Activated T-cell treated with anti-CD3 and anti-CD28 coated beads, Interleukin-2, amount 50 U/mL, for 72 hours (primary cell): ENCODE results near the gene WNT11. TPM values are rescaled to one million over a fixed set of nuclear protein-coding genes. Genes with fewer than 3 reads are reported as not detected.

Source experiments
- ATAC-seq, 2 donors: fragments of 150-1000 bp; cut with Tn5 transposase; replicated peaks in 1 of 2; 2 replicates each; pipeline ENCODE4 v1.10.0; 2021; ENCODE audit warnings: moderate library complexity in 2 of 2, mild to moderate bottlenecking in 1 of 2
- DNase-seq, 2 donors: peaks; one replicate each; pipeline ENCODE4 v3.0.0; 2021 to 2022; ENCODE audit warnings: mixed read lengths in 1 of 2
- H3K27ac Mint-ChIP-seq: one replicate; pipeline ENCODE4 v1.8.0; 2022; ENCODE audit warnings: mild to moderate bottlenecking, moderate library complexity, mixed read lengths
- H3K27me3 Mint-ChIP-seq: one replicate; pipeline ENCODE4 v1.8.0; 2022; ENCODE audit warnings: low read depth, mixed read lengths
- H3K36me3 Mint-ChIP-seq, 2 donors: one replicate each; pipeline ENCODE4 v1.8.0; 2022; ENCODE audit warnings: mixed read lengths in 2 of 2, mild to moderate bottlenecking in 1 of 2; ENCODE audit not compliant: insufficient read depth in 2 of 2
- H3K4me1 Mint-ChIP-seq: one replicate; pipeline ENCODE4 v1.8.0; 2022; ENCODE audit warnings: low read depth, mixed read lengths
- H3K4me3 Mint-ChIP-seq, 2 donors: one replicate each; pipeline ENCODE4 v1.8.0; 2022; ENCODE audit warnings: mild to moderate bottlenecking in 2 of 2, mixed read lengths in 2 of 2, moderate library complexity in 2 of 2
- H3K9me3 Mint-ChIP-seq, 2 donors: one replicate each; pipeline ENCODE4 v1.8.0; 2022; ENCODE audit warnings: mixed read lengths in 2 of 2
- total RNA-seq, 2 donors: library from RNA; stranded (reverse); gene quantifications; one replicate each; pipeline ENCODE4 v1.2.3, GENCODE V29; 2022

WNT11 gene
- total RNA-seq, 2 donors from 2014 or later: 0.12 to 0.16 TPM

- ATAC-seq: no peak
- no peak overlapping the region for H3K4me3 Mint-ChIP-seq
Measured at GRCh38 chr11:76243193-76243956, 37.1 kb upstream of the WNT11 start.

GRCh38 chr11:76242004-76242779 lies 35.9 kb upstream of the WNT11 start:
- Mint-ChIP-seq H3K27ac (no peak overlapping the region), H3K4me1 (no peaks in the 10 kb centered on the region), H3K9me3 (no peaks in the 10 kb centered on the region), H3K27me3 (no peaks in the 10 kb centered on the region), H3K4me3 (no peak overlapping the region), H3K36me3 (no peaks in the 10 kb centered on the region)
- DNase-seq (no peak), ATAC-seq (no peak)

More at GRCh38 chr11:76243193-76243956, 37.1 kb upstream of the WNT11 start:
- Mint-ChIP-seq H3K9me3 (no peaks in the 10 kb centered on the region), H3K27ac (no peak overlapping the region), H3K27me3 (no peaks in the 10 kb centered on the region), H3K4me1 (no peaks in the 10 kb centered on the region), H3K36me3 (no peaks in the 10 kb centered on the region)
- no peak for DNase-seq

- Mint-ChIP-seq H3K27ac (no peak overlapping the region), H3K4me3 (no peak overlapping the region), H3K36me3 (no peaks in the 10 kb centered on the region), H3K27me3 (no peaks in the 10 kb centered on the region), H3K4me1 (no peaks in the 10 kb centered on the region), H3K9me3 (no peaks in the 10 kb centered on the region)
- ATAC-seq: no peak
- no peak for DNase-seq
Measured at GRCh38 chr11:76241243-76242000, 35.1 kb upstream of the WNT11 start.

DNA sequence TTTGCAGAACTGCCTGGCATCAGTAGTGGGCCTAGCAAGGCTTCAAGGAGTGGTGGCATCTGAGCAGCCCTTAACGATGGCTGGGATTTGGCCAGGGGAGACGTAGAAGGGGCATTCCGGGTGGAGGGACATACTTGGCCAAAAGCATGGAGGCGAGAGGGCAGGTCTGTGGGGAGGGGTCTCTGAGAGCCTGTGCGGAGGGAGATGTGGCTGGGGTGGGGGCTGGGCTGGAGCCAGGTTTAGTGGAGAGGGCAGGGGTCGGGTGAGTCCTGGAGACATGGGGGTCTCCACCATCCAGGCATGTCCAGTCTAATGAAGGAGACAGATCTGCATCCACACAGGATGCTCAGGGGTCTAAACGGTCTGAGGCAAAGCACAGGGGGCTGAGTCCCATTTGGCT lies 34.4 kb upstream of the WNT11 start:
- H3K36me3 Mint-ChIP-seq: no peaks in the 10 kb centered on the region
- no peak overlapping the region for H3K27ac Mint-ChIP-seq
- H3K4me3 Mint-ChIP-seq: no peak overlapping the region
- ATAC-seq (no peak), DNase-seq (no peak)
- peaks cover 2% of the 10 kb centered on the region for H3K4me1 Mint-ChIP-seq
- H3K9me3 Mint-ChIP-seq: no peaks in the 10 kb centered on the region
- H3K27me3 Mint-ChIP-seq: no peaks in the 10 kb centered on the region

DNA sequence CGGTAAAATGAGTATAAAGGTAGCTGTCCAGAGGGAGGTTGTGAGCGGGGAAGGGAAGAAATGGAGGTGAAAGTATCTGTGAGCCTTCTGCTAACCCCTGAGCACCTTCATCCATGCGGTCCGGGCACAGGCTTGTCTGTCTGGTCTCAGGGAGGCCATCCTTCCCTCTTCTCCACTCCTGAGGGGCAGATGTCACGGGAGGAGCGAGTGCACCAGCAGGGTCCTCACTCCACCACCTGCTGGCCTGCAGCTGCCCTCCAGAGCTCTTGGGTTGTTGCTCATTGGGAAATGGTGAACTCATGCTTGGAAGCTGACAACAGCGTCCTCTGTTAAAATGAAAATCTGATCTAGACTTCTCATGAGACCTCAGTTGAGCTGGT lies 33.8 kb upstream of the WNT11 start:
- Mint-ChIP-seq H3K4me1 (peaks cover 7% of the 10 kb centered on the region), H3K27me3 (no peaks in the 10 kb centered on the region), H3K4me3 (no peak overlapping the region), H3K27ac (no peak overlapping the region), H3K36me3 (no peaks in the 10 kb centered on the region), H3K9me3 (no peaks in the 10 kb centered on the region)
- ATAC-seq (no peak), DNase-seq (no peak)

DNA sequence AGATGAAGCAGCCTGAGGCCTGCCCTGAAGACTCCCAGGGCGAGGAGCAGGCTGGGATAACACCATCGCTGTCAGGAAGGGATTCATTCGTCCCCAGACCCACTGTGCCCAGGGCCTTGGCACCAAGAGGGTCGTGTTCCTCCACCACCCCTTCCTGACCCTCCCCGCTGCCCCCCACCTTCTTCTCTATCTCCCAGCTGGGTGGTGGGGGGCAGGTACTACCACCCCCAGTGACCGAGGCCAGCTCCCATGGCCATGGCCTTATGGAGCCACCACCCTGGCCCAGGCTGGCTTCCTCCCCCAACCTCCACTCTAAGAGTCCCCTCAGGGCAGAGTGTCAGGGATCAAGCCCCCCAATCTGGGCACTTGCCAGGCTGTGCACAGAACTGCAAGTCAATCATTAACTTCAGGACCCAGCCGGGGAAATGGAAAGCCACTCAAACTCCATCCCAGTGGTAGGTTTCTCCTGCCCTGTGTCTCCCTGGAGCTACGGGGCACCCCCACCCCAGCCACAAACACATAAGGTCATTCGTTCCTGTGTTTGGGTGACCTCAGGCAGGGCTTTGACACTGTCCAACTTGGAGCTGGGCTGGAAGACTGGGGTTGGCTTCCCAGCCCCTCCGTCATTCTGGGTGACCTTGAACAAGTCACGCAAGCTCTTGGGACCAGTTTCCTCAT lies 33.3 kb upstream of the WNT11 start:
- no peaks in the 10 kb centered on the region for H3K36me3 Mint-ChIP-seq
- ATAC-seq (no peak), DNase-seq (no peak)
- no peak overlapping the region for H3K4me3 Mint-ChIP-seq
- H3K4me1 Mint-ChIP-seq: peaks cover 10% of the 10 kb centered on the region
- no peak overlapping the region for H3K27ac Mint-ChIP-seq
- no peaks in the 10 kb centered on the region for H3K9me3 Mint-ChIP-seq
- H3K27me3 Mint-ChIP-seq: no peaks in the 10 kb centered on the region

DNA sequence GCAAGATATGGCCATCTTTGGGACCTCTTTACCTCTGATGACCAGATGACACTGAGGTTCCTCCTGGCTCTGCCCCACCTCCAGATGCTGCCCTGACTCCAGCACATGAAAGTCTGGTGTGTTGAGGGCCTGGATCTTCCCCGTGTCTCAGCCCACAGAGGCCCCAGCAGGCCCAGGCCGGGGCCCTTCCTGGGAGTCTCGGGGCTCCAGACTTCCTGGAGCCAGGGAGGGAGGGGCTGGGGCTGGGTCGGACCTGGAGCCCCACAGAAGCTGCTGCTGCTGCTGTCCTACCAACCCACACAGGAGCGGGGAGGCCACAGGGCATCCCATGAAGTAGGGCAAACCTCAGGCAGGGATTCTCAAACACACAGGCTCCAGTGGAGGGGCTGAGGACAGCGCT lies 32.2 kb upstream of the WNT11 start:
- H3K27ac Mint-ChIP-seq: no peak overlapping the region
- H3K4me1 Mint-ChIP-seq: peaks cover 20% of the 10 kb centered on the region
- no peaks in the 10 kb centered on the region for H3K27me3 Mint-ChIP-seq
- DNase-seq (no peak), ATAC-seq (no peak)
- H3K4me3 Mint-ChIP-seq: no peak overlapping the region
- no peaks in the 10 kb centered on the region for H3K36me3 Mint-ChIP-seq
- H3K9me3 Mint-ChIP-seq: no peaks in the 10 kb centered on the region

DNA sequence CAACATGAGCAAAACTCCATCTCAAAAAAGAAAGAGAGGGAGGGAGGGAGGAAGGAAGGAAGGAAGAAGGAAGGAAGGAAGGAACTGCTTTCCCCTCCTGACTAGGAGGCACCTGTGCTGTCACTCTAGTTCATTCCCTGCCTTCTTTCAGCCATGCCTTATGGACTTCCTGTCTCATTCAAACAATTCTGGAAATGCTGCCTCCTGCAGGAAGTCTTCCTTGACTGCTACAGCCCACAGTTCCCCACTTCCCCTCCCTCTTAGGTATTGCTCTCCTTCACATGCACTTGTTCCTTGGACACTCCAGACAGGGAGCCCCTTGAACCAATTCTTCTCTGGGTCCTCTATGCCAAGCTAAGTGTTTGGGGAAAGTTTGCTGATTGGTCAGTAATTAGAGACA lies 31.6 kb upstream of the WNT11 start:
- Mint-ChIP-seq H3K36me3 (no peaks in the 10 kb centered on the region), H3K4me3 (no peak overlapping the region), H3K27me3 (no peaks in the 10 kb centered on the region), H3K4me1 (peaks cover 27% of the 10 kb centered on the region), H3K27ac (no peak overlapping the region), H3K9me3 (no peaks in the 10 kb centered on the region)
- ATAC-seq (no peak), DNase-seq (no peak)

DNA sequence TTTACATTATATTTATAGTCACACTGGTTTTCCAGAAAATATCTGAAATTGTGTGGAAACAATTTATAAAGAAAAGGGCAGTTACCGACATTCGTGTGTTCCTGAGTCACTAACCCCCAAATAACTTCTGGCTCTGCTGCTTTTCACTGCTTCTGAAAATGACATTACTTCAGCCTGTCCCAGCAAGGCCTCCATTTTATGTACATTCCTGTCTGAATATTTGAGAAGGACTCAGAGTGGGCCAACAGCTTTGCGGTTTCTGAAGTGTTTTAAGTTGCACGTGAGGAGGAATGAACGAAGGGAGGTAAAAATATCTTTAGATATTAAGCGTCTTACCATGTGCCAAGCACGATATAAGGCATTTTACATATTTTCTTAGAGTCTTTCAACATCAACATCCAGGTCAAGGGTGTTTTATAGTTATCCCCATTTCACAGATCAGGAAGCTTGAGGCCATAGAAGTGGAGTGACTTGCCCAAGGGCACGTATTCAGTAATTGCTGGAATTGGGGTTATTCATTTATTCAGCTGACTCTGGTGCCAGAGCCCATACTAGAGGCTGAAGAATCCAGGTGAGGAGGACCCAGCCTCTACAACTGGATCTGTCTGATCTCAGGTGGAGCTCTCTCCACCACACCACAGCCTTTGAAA lies 30.8 kb upstream of the WNT11 start:
- H3K36me3 Mint-ChIP-seq: no peaks in the 10 kb centered on the region

DNA sequence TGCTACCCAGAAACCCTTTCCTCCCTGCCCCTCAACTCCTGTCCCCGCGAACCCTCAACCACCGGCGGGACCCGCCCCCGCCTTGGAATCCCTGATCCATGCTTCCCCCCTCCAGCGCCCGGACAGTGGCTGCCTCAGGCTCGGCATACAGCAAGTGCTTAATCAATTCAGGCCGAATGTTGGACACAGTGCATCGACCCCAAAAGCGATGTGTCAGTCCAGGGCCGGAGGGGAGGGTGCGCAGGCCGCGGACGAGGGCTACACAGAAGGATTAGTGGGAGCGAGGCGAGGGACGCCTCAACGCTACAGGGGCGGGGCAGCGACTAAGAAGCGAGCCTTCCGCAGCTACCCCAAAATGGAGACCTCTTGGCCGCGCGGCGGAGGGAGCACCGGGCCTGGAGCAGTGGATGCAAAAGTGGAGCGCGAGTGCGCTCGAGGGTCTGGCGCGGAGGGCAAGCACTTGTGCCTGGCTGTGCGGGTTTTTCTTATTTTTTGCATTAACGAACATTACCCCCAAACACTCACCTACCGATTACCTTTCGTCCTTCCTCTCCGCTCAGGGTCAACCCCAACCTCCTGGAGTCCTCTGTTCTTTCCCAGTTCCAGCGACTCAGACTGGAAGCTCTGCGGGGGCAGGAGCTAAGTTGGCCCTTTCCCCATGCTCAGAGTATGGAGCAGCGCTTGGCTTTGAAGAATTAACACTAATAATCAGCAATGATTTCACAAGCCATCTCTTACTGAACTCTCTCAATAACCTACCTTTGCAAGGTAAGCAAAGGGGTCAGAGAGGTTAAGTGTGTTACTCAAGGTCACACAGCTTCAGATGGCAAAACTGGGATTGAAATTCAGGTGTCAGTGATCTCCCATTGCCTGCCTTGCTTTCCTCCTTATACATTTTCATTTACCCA lies 30.0 kb upstream of the WNT11 start:
- ATAC-seq (peak; percentile 14 to 29), DNase-seq (peak in 1 of 2 donors; percentile 63)
- no peaks in the 10 kb centered on the region for H3K27me3 Mint-ChIP-seq
- peaks cover 42% of the 10 kb centered on the region for H3K4me1 Mint-ChIP-seq
- no peaks in the 10 kb centered on the region for H3K9me3 Mint-ChIP-seq
- peak overlapping the region; percentile 94 for H3K27ac Mint-ChIP-seq
- no peaks in the 10 kb centered on the region for H3K36me3 Mint-ChIP-seq
- peak overlapping the region; percentile 84 to 91 for H3K4me3 Mint-ChIP-seq

More for the DNA sequence above, 30.8 kb upstream of the WNT11 start:
- peak overlapping the region; percentile 71 for H3K27ac Mint-ChIP-seq
- no peaks in the 10 kb centered on the region for H3K27me3 Mint-ChIP-seq
- ATAC-seq: no peak
- H3K4me1 Mint-ChIP-seq: peaks cover 34% of the 10 kb centered on the region
- H3K4me3 Mint-ChIP-seq: peak overlapping the region; percentile 84 to 91
- H3K9me3 Mint-ChIP-seq: no peaks in the 10 kb centered on the region
- DNase-seq: no peak

DNA sequence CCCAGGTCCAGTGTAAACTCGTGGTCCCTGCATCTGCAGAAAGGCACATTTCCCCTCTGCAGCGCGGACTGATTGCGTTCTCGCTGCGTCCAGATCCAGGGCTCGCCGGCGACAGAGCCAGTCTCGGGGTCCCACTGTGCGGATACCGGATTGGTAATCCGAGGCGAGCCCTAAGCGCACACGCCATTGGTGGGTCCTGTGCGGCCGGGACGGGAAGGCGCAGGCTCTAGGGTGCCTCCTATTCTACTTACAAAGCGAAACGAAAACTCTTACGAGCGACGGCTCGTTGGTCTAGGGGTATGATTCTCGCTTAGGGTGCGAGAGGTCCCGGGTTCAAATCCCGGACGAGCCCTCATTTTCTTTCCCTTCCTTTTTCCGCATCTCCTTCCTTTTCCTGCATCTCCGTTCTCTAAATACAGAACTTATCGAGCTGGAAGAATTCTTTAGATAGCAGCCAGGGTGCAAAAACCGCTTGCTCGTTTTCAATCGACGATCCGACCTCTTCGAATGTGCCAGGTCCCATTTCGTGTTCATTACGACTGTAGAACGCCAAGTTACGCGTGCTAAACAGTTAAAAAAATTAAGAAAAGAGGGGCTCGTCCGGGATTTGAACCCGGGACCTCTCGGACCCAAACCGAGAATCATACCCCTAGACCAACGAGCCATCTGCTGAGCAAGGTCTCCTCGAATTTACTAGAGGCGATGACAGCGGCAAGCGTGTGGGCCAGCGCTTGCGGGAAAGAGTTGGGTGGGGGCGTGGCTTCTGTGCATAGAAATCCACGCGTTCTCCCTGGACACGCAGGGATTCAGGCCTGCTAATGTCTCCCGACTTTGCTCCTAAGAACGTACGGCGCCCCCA lies 29.2 kb upstream of the WNT11 start:
- Mint-ChIP-seq H3K27me3 (no peaks in the 10 kb centered on the region), H3K36me3 (no peaks in the 10 kb centered on the region), H3K4me1 (peaks cover 48% of the 10 kb centered on the region), H3K27ac (peak overlapping the region; percentile 94), H3K4me3 (peak overlapping the region; percentile 84 to 91), H3K9me3 (no peaks in the 10 kb centered on the region)
- DNase-seq (peak; percentile 88 to 93), ATAC-seq (peak; percentile 84 to 86)
